GM18873 (cell line): ENCODE results near the gene DSC1.
"Not testable (repeated sequence)": the region's sequence is repeated elsewhere in the genome, so short reads cannot be mapped to it uniquely, and the experiment has no call there.

ENCODE experiments used
- ATAC-seq: cut with Tn5 transposase; IDR thresholded peaks from one replicate; pipeline ENCODE4 v1.9.1; 2021; ENCODE audit warnings: mild to moderate bottlenecking, moderate library complexity, moderate number of reproducible peaks; ENCODE audit not compliant: unreplicated experiment, low FRiP score

Gene DSC1

GRCh38 chr18:31162825-31163435, at the start of gene DSC1:
DSC1 (minus strand) TSS chr18:31162856; CDS start chr18:31162594, 262 bp downstream.
- ATAC-seq = no peak

- ATAC-seq = no peak
Measured at GRCh38 chr18:31211047-31211446, 48.4 kb upstream of the DSC1 start.

GRCh38 chr18:31209041-31209440, 46.4 kb upstream of the DSC1 start:
- ATAC-seq = no peak

GRCh38 chr18:31207391-31207790, 44.7 kb upstream of the DSC1 start:
- no peak for ATAC-seq

GRCh38 chr18:31206787-31207381, 44.2 kb upstream of the DSC1 start:
- peak; percentile 94 for ATAC-seq

- ATAC-seq = no peak
Measured at GRCh38 chr18:31206071-31206470, 43.4 kb upstream of the DSC1 start.

- ATAC-seq = no peak
Measured at GRCh38 chr18:31205273-31205672, 42.6 kb upstream of the DSC1 start.

GRCh38 chr18:31204833-31205232, 42.2 kb upstream of the DSC1 start:
- ATAC-seq = no peak

GRCh38 chr18:31204166-31204565, 41.5 kb upstream of the DSC1 start:
- ATAC-seq = no peak

- no peak for ATAC-seq
Measured at GRCh38 chr18:31203794-31204148, 41.1 kb upstream of the DSC1 start.

- no peak for ATAC-seq
Measured at GRCh38 chr18:31203096-31203793, 40.6 kb upstream of the DSC1 start.

- ATAC-seq = no peak
Measured at GRCh38 chr18:31199190-31199769, 36.6 kb upstream of the DSC1 start.

- no peak for ATAC-seq
Measured at GRCh38 chr18:31197676-31198075, 35.0 kb upstream of the DSC1 start.

- no peak for ATAC-seq
Measured at GRCh38 chr18:31195063-31195462, 32.4 kb upstream of the DSC1 start.

- ATAC-seq = no peak
Measured at GRCh38 chr18:31192086-31192776, 29.6 kb upstream of the DSC1 start.

- no peak for ATAC-seq
Measured at GRCh38 chr18:31190919-31191318, 28.3 kb upstream of the DSC1 start.

- no peak for ATAC-seq
Measured at GRCh38 chr18:31189757-31190156, 27.1 kb upstream of the DSC1 start.

- no peak for ATAC-seq
Measured at GRCh38 chr18:31185186-31185950, 22.7 kb upstream of the DSC1 start.

GRCh38 chr18:31183302-31183701, 20.6 kb upstream of the DSC1 start:
- no peak for ATAC-seq

GRCh38 chr18:31177369-31177768, 14.7 kb upstream of the DSC1 start:
- ATAC-seq = not testable (repeated sequence)
